Measurements from ENCODE around the gene RNF113B. TPM values are rescaled to one million over a fixed set of nuclear protein-coding genes. Genes with fewer than 3 reads are reported as not detected.

RNF113B gene
- total RNA-seq: not detected

DNA sequence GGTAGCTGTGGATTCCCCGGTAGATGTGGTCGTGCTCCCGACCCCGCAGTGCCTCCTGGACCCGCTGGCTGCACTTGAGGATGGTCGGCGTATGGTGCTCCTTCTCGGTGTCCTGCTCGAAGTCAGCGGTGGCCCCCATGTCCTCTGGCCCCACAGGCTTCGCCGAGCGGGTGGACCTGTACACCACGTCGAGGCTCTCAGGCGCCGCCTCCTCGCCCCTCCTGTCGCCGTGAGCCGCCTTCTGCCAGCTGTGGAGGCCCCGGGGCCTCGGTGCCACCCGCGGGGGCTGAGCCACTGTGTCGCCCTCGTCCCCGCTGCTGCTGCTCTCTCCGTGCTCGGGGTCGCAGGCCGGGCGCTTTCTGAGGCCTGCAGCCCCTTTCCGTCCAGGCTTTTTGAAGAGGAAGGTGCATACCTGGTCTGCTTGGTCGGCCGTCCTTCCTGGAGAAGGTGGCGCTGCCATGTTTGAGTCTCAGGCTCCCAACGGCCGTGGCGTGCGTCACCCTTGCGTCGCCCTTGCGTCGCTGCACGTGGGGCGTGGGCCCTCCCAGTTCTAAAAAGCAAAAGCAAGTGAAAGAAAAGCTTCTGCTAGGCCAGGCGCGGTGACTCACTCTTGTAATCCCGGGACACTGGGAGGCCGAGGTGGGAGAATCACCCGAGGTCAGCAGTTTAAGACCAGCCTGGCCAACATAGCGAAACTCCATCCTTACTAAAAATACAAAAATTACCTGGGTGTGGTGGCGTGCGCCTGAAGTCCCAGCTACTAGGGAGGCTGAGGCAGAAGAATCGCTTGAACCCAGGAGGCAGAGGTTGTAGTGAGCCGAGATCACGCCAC, at the start of gene RNF113B:
Gene RNF113B, minus strand, starts transcription at position 493 of the 832 bp plus-strand sequence. Its CDS starts 33 bp downstream, at position 460.
- ChIA-PET CTCF (no interaction called here), POLR2A (no interaction called here)

DNA sequence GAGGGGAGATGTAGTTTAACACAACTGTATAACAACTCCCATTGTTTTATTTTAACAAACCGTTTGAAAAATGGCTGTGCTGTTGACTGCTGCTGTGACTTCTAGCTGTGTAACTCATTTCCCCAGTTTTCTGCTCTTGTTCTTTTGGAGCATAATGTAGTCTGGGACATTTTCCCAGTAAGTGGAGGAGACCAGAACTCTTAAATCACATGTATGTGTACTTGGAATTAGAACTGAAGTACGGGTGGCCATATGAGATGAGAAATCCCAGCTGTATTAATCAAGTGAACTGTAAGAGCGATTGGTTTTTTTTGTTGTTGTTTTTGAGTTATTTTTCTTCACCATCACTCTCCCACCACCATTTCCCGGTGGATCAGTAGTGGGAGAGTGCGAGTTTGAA, 49.4 kb upstream of the RNF113B start:
- ChIA-PET CTCF (no interaction called here), POLR2A (no interaction called here)

GRCh38 chr13:98225036-98225940, 48.2 kb upstream of the RNF113B start:
- POLR2A ChIA-PET: no interaction called here

DNA sequence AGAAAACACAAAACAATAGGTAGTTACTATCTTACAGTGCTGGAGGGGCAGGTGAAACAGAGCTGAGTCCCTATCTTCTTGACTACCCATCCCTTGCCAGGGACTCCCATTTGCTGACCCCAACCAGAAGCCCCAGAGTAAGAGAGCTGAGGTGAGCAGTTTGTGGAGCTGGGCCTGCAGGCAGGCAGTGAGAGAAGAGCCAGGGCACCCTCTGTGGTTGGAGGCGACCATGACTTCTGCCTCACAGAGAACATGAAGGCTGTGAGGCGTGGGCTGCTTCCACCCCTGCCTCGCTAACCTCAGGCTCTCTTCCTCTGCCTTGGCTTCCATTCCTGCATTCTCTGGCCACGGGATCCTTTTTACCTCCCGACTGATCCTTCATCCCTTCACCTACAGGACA, 47.5 kb upstream of the RNF113B start:
- ChIA-PET POLR2A (no interaction called here), CTCF (no interaction called here)

More at GRCh38 chr13:98225036-98225940, 48.2 kb upstream of the RNF113B start:
- CTCF ChIA-PET: no interaction called here

DNA sequence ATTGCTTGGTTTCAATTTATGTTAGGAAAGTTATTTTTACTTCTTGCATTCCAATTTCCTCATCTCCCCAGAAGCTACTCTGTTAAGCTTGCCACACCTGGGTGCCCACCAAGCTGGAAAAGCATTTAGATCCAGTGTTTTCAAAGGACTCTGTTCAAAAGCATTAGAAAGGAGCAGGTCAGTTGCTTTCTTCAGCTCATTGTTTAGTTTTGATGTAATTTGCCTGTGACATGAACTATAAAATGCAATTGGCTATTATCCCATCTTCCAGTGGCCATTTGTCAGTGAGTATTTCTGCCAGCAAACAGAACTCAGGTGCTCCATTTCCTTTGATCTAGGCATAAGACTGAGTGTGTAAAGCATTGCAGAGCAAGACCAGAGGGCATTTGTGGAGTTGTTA, 46.7 kb upstream of the RNF113B start:
- CTCF ChIA-PET: no interaction called here
- POLR2A ChIA-PET: no interaction called here

- POLR2A ChIA-PET: no interaction called here
- CTCF ChIA-PET: no interaction called here
Observed at GRCh38 chr13:98222816-98223215, 45.7 kb upstream of the RNF113B start.

- ChIA-PET CTCF (no interaction called here), POLR2A (no interaction called here)
Observed at GRCh38 chr13:98222081-98222554, 45.0 kb upstream of the RNF113B start.

DNA sequence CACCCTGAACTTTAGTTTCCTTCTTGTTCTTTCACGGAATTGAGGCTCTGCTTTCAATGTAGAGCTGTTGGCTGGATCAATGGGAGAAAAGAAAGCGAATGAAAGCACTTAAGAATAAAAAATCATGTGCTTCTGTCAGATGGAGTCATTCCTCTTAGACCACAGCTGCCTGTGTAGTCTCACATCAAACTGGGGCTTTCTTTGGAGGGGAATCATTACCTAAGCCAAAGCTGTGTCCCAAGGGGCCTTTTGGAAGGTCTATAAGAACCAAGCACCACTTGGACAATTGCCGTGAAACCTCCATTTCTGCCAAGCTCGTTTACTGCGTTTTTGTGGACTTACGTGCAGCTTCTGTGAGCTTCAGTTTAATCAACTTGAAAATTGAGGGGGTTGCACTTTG, 44.2 kb upstream of the RNF113B start:
- ChIA-PET POLR2A (no interaction called here), CTCF (no interaction called here)

GRCh38 chr13:98220271-98220791, 43.3 kb upstream of the RNF113B start:
- POLR2A ChIA-PET: no interaction called here
- CTCF ChIA-PET: no interaction called here

DNA sequence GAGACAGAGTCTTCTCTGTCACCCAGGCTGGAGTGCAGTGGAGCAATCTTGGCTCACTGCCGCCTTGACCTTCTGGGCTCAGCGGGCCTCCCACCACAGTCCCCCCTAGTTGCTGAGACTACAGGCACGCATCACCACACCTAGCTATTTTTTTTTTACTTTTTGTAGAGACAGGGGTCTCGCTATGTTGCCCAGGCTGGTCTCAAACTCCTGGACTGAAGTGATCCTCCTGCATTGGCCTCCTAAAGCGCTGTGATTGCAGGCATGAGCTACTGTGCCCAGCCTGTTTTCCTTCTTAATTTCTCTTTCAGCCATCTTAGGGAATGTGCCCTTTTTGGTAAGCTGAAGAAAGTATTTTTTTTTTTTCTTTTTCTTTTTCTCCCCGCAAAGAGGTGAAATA, 42.6 kb upstream of the RNF113B start:
- CTCF ChIA-PET: no interaction called here
- POLR2A ChIA-PET: interaction anchor here (0.6 kb wide), 1 partner anchor 836 kb away, joined by 3 read pairs; no protein-coding TSS in a partner anchor

GRCh38 chr13:98217597-98217996, 40.5 kb upstream of the RNF113B start:
- CTCF ChIA-PET: no interaction called here
- POLR2A ChIA-PET: no interaction called here

DNA sequence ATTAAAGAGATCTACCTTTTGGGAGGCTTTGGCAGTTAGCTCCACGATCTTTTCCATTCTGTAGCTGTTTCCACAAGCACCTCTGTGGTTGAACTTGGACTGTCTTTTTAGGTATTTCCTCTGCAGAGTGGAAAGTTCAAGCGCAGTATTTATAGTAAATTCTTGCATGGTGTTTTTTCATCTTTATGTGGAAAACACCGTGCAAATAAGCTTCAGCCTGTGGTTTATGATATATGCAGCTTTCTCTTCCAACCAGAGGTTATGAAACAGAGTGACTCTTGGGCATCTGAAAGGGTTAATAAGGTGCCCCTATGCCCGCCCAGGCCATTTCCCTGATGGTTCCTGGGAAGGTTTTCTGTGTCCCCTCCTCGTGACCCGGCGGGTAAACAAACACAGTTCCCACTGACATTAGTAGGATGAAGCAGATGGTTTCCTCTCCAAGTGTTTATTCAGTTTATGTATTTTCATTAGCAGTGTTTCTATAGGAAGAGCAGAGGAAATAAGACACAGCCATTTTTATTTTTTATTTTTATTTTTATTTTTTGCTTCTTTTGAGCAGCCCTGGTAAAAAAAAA, 39.7 kb upstream of the RNF113B start:
- POLR2A ChIA-PET: no interaction called here
- CTCF ChIA-PET: no interaction called here

GRCh38 chr13:98216135-98216565, 39.1 kb upstream of the RNF113B start:
- CTCF ChIA-PET: no interaction called here
- POLR2A ChIA-PET: no interaction called here

GRCh38 chr13:98215508-98215907, 38.4 kb upstream of the RNF113B start:
- ChIA-PET POLR2A (no interaction called here), CTCF (no interaction called here)

DNA sequence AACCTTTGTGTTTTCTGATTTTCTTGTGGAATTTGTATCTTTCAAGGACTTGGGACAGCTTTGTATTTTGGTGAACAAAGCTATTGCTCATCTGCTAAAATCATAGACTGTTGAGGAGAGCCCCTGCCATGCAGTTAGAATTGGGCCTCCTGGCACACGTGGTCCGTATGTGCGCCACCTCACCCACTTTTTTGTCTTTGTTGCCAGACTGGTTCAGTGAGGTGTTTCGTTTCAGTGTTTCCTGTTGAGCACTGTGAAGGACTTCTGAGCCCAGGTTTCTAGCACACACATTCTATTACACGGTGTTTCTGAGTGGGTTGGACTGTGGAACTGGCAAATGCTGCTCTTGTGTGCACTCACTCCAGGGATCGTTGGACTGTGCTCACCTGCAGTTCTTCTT, 37.6 kb upstream of the RNF113B start:
- ChIA-PET POLR2A (no interaction called here), CTCF (no interaction called here)

DNA sequence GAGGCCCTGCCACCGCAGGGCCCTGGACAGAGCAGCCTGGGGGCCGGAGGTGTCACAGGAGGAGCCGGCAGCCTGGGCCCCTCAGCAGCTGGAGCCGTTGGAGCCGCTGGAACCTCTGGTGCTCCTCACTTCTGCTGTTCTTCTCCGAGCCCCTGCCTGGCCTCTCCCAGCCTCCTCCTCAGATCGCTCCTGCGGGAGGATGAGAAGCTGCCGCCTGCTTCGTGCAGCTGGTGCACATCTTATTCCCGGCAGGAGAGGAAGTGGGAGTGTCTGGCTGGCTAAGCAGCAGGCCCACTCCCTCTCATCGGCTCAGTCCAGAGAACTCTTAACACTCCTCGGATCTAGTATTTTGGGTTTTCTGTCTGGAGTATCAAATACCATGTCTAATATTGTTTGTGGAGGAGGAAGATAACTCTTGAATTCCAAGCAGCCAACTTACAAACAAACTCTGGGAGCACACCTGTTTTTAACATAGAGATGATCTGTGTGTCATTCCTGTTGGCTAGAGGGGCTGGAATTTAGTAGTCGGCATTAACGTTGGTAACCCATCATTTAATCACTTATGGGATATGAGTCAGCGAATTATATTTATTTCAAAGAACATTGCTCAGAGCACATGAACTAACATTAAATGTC, 37.1 kb upstream of the RNF113B start:
- POLR2A ChIA-PET: no interaction called here
- CTCF ChIA-PET: no interaction called here

DNA sequence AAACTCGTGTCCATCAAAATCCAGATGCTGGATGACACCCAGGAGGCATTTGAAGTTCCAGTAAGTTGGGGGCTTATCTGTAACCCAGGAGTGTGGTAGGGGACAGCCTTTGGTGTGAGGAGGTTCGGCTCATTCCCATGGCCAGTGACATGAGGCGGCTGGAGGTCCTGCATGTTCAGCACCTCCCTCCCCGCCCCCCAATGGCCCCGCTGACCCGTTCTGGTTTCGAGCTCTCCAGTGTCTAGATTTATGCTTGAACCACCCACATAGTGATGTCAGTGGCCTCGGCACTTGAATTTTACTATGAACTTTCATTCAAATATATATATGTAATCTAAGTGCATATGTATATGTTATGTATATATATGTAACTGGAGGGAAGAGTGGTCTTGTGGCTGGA, 36.3 kb upstream of the RNF113B start:
- CTCF ChIA-PET: no interaction called here
- POLR2A ChIA-PET: no interaction called here

- ChIA-PET CTCF (no interaction called here), POLR2A (no interaction called here)
Observed at GRCh38 chr13:98212763-98213162, 35.7 kb upstream of the RNF113B start.

DNA sequence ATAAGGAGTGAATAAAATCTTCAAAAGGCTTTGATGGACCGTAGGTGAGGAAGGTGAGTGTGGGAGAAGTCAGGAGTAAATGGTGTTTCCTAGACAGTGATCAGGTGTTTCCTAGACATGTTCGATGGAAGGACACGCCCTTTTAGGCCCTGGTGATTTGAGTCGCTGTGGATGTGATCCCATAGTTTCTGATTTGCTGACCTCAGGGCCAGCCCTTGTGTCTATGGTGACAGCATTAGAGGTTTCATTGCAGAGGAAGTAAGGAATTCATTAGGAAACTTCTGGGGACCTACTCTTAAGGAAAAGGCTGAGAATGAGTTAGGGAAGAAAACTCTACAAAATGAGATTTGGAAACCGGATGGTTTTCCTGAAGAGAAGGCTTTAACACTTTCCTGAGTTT, 31.5 kb upstream of the RNF113B start:
- POLR2A ChIA-PET: no interaction called here

GRCh38 chr13:98207416-98207815, 30.3 kb upstream of the RNF113B start:
- CTCF ChIA-PET: no interaction called here
- POLR2A ChIA-PET: no interaction called here

More for the DNA sequence above, 31.5 kb upstream of the RNF113B start:
- CTCF ChIA-PET: no interaction called here

Data from activated CD8-positive, alpha-beta memory T cell treated with anti-CD3 and anti-CD28 coated beads for 36 hours (primary cell).